HG03558 (cell line): ENCODE measurements around the gene EN1.

Experiments
- ATAC-seq: cut with Tn5 transposase; IDR thresholded peaks from one replicate; pipeline ENCODE4 v1.9.1; 2021; ENCODE audit warnings: moderate number of reproducible peaks; ENCODE audit not compliant: unreplicated experiment; ENCODE audit errors: extremely low read depth

EN1 gene

DNA sequence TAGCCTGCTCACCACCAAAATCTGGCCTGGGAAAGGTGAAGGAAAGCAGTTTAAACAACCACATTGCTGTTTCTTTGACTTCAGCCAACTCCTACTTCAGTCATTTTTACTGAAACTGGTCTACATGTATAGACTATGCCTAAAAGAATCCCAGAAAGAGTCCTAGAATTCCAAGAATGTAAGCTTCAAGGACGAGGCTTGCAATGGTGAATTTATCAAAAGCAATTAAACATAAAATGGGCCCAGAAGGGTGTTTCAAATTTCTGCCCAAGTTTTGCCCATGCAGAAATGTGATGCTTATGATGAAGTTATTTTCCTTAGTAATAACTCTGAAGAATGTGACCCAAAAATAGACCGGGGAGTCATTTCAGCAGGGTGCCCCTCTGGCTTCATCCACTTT, 16.6 kb downstream of the EN1 start:
- no peak for ATAC-seq

DNA sequence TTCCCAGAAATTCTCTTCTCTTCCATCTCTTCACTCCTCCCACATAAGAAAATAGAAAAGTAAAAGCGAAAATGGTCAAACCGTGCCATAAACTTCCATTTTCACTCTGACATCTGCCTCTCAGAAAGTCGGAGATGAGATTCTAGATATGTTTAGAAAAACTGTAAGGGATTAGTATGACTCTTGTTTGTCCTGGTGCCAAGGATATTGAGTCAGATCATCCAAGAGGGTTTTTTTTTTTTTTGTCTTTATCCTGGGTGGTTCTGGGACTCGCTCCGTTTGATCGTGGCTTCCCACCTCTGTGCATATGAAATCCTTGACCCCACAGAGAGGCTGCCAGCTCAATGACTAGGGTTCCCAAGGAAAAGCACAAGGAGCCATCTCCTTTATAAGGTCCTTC, 17.3 kb downstream of the EN1 start:
- ATAC-seq, result no peak

GRCh38 chr2:118826093-118826492, 21.4 kb downstream of the EN1 start:
- ATAC-seq, result no peak

DNA sequence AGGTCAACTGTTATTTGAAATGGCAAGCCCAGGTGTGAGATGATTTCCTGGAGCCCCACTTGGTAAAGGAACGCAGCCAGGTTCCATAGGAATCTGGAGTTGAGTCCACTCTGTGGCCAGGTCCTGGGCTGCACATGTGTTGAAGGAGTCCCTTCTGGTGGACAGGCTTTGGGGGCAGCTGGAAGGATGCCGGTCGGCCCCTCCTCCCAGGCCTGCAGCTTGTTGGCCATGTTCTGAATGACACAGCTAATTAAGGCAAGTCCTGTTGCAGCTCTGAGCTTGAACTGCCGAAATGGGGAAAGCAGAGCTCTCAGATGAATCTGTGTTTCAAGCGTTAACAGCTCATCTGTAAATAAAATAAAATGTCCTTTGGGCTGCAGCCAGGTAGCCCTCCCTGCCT, 23.8 kb downstream of the EN1 start:
- ATAC-seq, result no peak

DNA sequence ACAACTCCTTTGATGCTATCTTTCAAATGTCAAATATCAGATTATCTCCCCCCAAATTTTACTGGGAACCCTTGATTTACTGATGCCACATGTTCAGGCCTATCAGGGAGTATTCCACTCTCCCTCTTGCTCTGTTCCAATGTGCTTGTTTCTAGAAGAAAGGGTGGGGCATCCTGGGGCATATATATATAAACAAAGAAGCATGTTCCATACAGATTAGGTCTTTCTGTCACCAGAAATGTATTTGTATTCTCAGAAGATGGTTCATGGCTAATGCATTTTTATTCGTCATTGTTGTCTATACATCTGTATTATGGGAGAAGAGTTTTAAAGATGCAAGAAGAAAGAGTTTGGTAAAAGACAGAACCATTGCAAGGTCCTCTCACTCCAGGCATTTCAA, 24.9 kb downstream of the EN1 start:
- no peak for ATAC-seq

GRCh38 chr2:118822015-118822414, 25.4 kb downstream of the EN1 start:
- no peak for ATAC-seq

DNA sequence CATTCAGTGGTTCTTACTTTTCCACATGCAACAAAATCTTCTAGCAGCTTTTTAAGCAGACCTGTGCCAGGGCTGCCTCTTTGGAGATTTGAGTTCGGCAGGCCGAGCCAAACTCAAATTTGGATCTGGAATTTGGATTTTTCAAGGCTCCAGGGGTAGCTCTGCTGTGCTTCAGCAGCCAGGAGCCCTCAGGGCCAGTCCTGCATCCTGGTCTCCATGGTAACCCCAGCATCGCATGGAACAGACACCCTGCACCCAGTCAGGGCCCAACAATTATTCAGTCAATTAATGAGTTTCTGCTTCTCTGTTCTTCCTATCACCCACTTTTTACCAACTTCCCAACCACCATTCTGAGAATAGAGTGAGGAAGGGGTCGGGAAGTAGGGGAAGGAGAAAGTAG, 30.0 kb downstream of the EN1 start:
- no peak for ATAC-seq

- no peak for ATAC-seq
These were observed 30.8 kb downstream of the EN1 start for GRCh38 chr2:118816669-118817068.

GRCh38 chr2:118815731-118816130, 31.7 kb downstream of the EN1 start:
- no peak for ATAC-seq

DNA sequence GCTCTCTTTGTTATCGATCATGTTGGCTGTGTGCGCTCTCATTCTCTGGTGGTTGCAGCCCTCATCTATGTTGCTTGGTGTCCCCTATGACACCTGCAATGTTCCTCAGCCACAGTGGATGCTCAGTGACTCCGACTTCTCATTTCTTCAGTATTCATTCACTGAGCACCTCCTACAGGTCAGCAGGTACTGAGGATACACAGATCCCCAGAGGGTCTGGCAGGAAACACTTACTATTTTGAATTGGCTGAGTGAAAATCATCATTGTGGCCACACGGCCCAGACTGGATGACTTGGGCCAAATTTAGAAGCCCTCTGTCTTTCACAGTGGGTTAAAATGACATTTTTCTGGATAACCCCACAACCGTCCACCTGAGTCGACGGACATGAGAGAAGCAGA, 32.1 kb downstream of the EN1 start:
- ATAC-seq, result no peak

- no peak for ATAC-seq
These were observed 33.1 kb downstream of the EN1 start for GRCh38 chr2:118814368-118814767.

DNA sequence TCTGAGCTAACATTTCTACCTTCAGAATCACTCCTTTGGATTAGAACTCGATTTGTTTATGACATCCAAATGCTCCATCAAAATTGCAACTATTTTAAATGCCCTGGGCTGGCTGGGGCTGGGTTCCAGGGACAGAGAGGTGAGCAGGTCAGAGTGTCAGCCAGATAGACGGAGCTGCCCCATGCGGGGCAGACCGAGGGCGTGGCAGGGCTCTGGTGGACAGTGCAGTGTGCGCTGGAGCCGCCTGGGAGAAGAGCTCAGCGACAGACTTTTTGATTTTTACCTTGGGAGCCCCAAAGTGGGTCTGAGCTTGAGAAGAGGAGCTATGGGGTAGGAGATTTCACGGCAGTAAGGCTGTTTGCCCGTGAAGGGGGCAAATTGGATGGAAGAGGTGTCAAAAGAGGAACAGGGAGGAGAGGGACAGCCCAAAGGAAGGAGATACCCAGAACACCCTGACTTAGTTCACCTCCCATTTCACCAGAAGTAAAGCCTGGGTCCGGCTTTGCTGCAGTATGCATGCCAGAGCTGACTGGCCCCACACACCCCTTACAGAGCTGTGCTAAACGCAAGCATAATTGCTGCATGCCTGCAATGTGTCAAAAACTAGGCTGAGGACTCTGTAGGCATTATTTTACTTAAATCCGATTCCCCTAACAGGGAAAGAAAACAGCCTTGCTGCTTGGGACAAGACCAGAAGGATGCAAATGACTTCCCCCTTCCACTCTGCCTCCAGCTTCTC, 33.7 kb downstream of the EN1 start:
- ATAC-seq, result no peak

- no peak for ATAC-seq
These were observed 34.3 kb downstream of the EN1 start for GRCh38 chr2:118813111-118813510.

DNA sequence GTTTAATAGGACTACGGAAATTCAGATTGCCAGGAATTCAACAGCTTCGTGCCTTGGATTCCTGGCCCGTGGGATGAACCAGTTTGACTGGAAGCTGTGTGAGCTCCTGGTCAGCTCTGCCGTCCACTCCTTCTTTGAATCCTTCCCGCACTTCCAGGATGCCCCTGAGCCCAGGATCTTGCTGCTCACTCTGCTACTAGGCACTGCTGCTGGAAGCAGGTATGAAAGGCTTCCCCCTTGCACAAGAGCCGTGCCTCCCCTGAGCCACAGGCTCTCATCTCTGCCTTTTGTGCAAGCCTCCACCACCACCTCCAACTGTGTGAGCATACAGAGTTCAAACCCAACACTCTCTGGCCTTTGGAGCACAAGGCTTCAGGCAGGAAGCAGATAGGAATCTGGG, 34.9 kb downstream of the EN1 start:
- ATAC-seq, result no peak

DNA sequence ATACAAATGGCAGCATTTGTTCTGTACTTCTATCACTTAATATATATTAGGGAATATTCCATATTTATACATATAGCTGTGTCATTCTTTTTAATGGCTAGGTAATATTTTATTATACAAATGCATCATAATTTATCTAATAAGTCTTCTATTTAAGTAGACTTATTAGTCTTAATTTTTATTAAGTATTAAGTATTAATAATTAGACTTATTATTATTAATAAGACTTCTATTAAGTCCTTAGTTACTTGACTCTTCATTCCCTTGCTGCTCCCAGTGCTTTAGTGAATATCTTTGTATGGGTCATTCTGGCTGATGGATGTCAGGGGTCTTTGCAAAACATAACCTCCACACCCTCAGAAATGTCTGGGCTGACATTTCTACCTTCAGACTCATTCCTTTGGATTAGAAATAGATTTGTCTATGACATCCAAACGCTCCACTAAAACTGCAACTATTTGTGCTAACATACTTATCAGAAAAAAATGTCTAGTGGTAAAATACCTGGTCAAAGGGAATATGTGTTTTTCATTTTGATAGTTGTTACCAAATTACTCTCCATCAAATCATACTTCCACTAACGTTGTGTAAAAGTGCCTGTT, 35.8 kb downstream of the EN1 start:
- no peak for ATAC-seq

GRCh38 chr2:118810766-118811165, 36.7 kb downstream of the EN1 start:
- no peak for ATAC-seq

DNA sequence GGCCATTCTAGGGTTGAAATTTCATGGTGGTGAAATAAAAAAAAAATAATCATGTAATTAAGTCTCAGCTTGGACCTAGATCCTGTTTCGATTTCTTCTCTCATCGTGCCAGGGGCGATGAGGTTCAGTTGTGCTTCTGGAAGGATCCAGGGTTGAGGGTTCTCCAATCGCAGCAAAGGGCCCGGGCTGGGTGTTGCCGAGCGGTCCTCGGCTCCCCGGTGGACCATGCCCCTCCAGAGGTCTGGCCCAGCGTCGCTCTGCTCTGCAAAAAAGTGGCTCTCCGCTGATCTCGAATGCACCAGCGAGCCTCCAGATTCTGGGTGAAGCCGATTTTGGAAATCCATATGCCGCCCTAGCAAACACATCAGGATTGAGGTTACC, 39.0 kb downstream of the EN1 start:
- ATAC-seq, result no peak

- ATAC-seq, result no peak
These were observed 39.6 kb downstream of the EN1 start for GRCh38 chr2:118807668-118808428.

GRCh38 chr2:118806797-118807667, 40.4 kb downstream of the EN1 start:
- no peak for ATAC-seq

DNA sequence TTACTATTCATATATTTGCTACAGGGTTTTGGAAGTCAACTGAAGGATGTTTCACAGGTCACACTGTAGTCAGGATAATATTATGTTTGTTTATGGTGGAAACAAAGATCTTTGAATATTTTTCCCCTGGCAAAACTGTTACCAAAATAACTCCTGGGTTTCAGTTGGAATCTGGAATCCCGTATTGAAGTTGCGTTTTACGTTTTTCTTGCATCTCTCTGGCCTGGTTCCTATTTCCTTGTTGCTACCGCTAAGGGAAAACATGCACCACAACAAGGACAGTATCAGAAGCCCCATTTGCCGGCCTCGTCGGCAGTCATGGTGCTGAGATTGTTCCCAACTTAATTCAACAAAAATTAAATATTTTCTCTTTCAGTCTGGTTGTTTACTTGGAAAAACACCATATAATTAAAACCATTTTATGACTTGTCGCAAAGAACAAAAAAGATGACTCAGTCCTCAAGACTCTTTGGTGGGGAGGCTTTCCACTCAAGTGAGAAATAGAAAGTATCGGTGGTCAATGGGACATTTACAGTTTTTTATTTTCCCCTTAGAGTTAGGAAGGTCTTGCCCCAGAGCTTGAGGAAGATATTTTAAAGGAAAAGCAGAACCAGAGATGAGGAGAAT, 42.3 kb downstream of the EN1 start:
- ATAC-seq, result no peak
